Right lobe of liver (tissue), 4 donors: ENCODE results near the gene FLNB.

Source experiments
- POLR2A ChIP-seq: fragments of 450-650 bp; IDR thresholded peaks from one replicate; pipeline ENCODE4 v1.6.1; 2017; ENCODE audit warnings: antibody characterized with exemption, mild to moderate bottlenecking
- TF ChIP-seq, protein P1 (sequence below), 4 donors: fragments of 200-600 bp in 3 of 4; fragments of 450-650 bp in 1 of 4; IDR thresholded peaks; one replicate each; pipeline versions ENCODE4 v1.5.1 to v1.8.0; 2016 to 2022; ENCODE audit warnings: antibody characterized with exemption in 4 of 4, mild to moderate bottlenecking in 2 of 4
- donor health status: DM: no; HTN: no; CAD: no.
- donor health status: DM: no; HTN: no; CAD: no.
- donor health status: DM: no; HTN: yes; CAD: no.

DNA sequence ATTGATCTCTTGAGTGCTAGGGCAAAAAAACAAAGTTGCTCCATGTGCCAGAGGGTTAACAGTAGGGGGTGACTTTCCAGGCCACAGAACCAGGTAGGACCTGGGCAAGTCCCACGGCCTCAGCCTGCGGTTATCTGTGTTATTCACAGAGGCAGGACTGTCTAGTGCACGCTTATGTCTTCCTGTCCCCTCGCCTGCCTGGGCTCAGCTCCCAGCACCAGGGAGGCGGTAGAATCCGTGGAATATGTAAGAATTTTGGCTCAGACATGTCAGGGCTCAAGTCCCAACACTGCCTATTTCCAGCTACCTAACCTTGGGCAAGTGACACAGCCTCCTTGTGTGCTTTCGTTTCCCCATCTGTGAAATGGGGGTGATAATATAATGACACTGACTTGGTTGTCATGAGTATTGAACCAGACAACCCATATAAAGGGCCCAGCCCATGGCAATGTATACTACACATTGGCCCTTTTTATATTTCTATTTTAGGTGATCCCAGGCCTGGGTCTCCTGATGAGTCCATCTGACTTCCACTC lies 44.3 kb upstream of the FLNB start:
- no peak for TF ChIP-seq POLR2A
- TF ChIP-seq, protein P1, sequence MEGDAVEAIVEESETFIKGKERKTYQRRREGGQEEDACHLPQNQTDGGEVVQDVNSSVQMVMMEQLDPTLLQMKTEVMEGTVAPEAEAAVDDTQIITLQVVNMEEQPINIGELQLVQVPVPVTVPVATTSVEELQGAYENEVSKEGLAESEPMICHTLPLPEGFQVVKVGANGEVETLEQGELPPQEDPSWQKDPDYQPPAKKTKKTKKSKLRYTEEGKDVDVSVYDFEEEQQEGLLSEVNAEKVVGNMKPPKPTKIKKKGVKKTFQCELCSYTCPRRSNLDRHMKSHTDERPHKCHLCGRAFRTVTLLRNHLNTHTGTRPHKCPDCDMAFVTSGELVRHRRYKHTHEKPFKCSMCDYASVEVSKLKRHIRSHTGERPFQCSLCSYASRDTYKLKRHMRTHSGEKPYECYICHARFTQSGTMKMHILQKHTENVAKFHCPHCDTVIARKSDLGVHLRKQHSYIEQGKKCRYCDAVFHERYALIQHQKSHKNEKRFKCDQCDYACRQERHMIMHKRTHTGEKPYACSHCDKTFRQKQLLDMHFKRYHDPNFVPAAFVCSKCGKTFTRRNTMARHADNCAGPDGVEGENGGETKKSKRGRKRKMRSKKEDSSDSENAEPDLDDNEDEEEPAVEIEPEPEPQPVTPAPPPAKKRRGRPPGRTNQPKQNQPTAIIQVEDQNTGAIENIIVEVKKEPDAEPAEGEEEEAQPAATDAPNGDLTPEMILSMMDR (IDR thresholded peaks at IDR 0.05) = no peak
